Putamen (tissue), 1 donor: ENCODE data around the gene OFD1.

Experiments used
- DNase-seq: peaks from one replicate; pipeline ENCODE4 v3.0.0-alpha.2; 2016; ENCODE audit warnings: low spot score

The OFD1 gene

DNA sequence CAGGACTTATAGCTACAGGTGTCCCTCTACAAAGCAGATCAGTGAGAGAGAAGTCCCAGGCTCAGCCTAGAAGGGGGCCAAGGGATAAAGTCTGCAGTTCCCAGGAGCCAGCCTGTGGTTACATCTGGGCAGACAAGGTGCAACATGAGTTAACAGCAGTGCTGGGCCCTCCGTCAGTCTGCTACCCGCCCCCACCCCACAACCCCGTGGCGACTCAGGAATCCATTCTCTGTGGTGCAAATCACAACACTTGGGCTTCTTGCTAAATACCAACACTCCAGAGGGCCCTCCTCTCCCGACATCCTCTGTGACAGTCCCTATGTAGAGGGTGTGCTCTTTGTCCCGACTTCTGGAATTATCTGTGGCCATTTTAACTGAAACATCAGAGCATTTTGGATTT is 68.6 kb downstream of the OFD1 start:
- no peak for DNase-seq

DNA sequence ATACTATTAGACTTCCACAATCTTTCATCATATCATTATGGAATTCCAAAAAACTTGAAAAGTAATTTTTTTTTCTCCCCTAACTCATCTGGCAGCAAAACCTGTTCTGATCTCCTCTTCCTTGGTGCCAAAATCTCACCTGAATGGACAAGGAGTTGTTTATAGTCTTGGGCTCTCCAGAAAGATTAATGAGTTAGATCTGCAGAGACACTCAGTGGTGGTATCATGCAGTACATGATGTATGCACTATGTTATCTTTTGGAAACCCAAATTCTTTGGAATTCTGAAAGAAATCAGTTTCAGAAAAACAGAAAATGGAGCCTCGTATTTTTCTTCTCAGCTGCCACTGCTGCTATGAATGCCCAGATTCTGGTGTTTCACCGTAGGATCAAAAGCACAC is 70.7 kb downstream of the OFD1 start:
- no peak for DNase-seq

DNA sequence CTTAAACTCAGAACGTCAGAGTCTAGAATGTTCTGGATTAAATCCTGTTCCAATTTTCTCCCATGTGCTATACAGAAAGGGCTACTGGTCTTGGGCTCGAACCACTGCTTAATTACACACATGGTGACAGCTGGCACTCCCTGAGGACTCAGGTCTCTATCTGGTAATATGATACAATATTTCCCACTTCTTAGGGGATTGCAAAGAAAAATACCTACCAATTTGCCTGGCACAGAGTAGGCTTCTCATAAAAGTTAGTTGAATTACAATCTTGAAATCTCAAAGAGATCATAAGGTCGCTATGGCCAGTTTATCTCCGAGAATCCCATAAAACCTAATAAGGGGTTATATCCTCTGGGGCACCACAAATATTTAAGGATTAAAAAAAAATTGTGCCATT is 73.7 kb downstream of the OFD1 start:
- no peak for DNase-seq

DNA sequence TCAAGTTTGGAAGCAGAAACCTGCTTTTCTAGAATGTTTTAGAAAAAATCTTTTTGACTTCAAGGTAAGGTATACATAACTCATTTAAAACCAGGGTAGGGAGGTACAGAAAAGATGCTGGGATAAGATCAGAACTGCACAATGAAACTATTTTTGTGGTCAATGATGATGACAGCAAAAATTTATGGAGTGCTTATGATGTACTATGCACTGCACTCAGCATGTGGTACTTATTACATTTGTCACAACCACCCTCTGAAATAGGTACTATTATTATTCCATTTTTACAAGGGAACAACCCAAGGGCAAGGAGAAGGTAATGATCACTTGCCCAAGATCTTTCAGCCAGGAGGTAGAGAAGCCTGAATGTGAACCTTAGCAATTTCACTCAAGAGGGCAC is 74.3 kb downstream of the OFD1 start:
- no peak for DNase-seq

DNA sequence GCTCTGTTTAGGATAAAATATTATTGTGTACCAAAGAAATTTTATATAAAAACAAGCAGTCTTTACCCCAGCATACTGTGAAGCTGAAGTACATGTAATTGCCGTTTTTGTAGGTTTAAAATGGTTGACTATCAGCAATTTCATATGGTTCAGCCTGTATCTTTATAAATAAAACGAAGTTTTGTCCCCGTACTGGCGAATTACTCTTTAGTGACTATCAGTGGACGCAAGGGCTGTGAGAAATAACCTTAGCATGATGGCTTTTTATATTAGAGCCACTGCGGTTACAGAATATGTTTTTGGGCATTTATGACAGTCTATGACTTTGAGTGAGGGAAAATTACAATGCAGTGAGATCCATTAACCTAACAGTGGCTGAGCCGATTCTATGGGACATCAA is 81.1 kb downstream of the OFD1 start:
- no peak for DNase-seq

DNA sequence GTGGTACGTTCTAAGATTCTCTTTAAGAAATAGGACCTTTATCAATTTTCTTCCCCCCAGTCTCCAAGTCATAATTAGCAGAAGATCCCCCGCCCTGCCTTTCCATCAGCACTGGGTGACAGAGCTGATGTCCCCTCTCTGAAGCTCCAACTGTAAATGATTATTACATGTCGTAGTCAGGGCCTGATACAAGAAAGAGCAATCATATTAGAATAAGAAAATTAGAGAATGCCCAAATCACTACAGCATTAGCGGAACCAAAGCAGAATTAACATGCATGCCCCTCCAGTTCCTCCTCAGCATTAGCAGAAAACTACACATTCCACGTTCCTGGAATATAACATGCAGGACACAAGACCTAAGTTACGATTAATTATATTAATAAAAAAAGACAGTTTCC is 81.6 kb downstream of the OFD1 start:
- no peak for DNase-seq

DNA sequence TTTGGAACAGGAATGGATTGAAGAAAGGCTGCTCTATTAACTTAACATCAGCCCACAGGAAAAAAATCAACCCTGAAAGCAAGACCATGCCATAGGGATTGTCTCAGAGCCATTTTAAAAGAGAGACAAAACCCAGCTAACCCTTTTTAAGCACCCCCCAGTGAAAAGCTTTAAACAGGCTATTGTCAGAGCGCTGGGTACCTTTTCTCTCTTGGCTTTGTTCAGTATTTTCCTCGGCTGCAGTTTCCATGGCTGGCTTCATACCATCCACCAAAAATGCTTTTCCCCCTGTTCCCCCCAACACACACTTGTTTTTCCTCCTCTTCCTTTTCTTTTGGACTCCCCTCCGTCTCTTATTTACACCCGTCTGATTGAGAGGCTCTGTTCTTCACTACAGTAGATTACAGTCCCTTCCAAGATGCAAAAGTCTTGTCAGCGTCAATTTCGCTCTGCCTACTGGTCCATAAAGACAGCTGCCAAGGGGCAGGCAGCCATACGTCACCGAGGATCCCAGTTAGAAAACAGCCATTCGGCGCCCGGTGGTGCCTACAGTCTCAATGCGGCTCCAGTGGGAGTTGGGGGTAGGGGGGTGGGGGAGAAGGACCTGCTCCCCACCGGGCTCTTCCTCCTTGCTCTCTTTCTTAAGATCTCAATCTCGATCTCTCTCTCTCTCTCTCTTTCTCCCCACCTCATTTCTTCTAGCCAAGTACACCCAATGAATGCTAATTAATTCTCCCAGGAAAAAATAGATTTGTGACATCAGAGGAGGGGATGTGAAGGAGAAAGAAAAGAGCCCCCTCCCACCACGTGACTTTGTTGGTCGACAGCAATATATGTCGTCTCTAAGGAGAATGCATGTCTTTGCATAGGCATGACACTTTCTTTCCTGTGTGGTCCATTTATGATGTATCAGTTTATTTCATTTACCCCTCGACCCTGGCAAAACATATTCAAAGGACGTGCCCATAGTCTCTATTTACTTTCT is 82.4 kb downstream of the OFD1 start, which contains the start of gene GPM6B:
TSS of gene GPM6B (minus strand) at position 451 of the 985 bp plus-strand sequence. CDS start at position 262, 189 bp downstream.
- peak; percentile 57 for DNase-seq
